NCI-H345 treated with DMSO at 0.1 percent for 48 hours (cell line): ENCODE results near the gene PRIM1.
"Not testable (repeated sequence)": the region's sequence is repeated elsewhere in the genome, so short reads cannot be mapped to it uniquely, and the experiment has no call there.

Experiments used
- DNase-seq: peaks from one replicate; lab custom pipeline; 2025; ENCODE audit not compliant: unreplicated experiment; lab: John Stamatoyannopoulos, UW

PRIM1 gene

GRCh38 chr12:56761812-56762211 is 9.7 kb upstream of the PRIM1 start:
- DNase-seq = no peak

DNA sequence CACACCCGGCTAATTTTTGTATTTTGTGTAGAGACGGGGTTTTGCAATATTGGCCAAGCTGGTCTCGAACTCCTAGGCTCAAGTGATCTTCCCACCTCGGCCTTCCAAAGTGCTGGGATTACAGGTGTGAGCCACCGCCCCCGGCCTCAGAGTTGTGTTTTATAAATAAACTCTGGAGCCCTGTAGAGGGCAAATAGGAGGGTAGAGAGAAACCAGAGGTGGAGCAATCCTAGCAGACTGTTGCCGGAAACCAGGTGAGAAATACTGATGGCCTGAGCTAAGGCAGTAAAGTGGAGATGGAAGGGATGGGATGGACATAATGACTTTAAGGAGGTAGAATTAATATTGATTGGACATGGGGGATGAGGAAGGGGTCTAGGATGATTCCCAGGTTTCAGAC is 8.3 kb upstream of the PRIM1 start:
- no peak for DNase-seq

- DNase-seq = no peak
Measured at GRCh38 chr12:56759263-56759908, 7.3 kb upstream of the PRIM1 start.

GRCh38 chr12:56758728-56759262 is 6.7 kb upstream of the PRIM1 start:
- DNase-seq = no peak

DNA sequence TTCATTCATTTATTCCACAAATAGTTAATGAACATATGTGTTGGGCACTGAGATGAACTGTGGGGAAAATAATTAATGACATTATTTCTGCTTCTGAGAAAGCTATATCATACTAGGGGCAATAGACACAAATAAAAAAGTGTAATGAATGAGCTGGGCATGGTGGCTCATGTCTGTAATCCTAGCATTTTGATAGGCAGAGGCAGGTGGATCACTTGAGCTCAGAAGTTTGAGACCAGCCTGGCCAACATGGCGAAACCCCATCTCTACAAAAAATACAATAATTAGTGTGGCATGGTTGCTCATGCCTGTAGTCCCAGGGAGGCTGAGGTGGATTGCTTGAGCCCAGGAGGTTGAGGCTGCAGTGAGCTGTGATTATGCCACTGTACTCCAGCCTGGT is 5.8 kb upstream of the PRIM1 start:
- DNase-seq = not testable (repeated sequence)

GRCh38 chr12:56753566-56753965 is 1.4 kb upstream of the PRIM1 start:
- DNase-seq = no peak

DNA sequence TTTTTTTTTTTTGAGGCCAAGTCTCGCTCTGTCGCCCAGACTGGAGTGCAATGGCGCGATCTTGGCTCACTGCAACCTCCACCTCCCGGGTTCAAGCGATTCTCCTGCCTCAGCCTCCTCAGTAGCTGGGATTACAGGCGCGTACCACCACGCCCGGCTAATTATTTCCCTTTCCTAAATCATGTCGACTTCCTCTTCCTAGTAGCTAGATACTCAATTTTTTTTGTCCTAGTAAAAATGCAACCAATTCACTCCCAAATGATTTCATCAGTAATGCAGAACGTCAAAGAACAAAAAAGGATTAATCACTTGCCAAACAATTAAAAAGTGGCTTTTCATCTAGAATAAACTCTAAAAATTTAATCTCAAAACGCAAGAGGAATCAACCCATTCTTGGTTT is 1.5 kb downstream of the PRIM1 start:
- not testable (repeated sequence) for DNase-seq

DNA sequence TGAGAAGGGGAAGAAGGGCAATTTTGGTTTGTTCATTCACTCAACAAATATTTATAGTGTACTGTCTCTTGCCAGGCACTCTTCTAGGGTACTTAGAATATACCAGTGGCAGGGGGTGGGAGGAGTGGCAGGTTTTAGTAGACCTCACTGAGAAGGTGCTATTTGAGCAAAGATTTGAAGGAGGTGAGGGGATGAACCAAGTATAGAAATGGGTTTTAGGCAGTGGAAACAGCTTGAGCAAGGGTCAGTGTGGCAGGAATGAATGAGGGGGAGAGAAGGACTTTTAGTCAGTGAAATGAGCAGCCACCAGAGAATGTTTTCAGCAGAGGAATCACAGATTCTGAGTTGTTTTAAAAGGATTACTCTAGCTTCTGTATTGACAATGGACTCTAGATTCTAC is 2.3 kb downstream of the PRIM1 start:
- DNase-seq = no peak

DNA sequence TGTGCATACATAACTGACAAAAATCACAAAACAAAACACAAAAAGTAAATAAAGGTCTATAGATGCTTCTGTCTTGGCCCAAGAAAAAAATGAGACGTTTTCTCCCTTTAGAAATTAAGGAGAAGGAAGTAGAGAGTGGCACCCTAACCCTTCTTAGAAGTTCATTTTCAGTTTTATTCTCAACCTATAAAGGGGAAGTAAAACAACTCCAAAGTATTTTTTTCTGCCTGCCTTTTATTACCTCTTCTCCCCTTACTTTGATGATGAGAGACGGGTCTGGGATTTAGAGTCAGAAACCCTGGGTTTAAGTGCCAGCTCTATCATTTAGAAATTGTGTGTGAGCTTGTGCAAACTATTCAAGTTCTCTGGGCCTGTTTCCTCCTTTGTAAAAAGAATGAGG is 2.8 kb downstream of the PRIM1 start:
- no peak for DNase-seq

- no peak for DNase-seq
Measured at GRCh38 chr12:56728139-56728861, 23.8 kb downstream of the PRIM1 start.

DNA sequence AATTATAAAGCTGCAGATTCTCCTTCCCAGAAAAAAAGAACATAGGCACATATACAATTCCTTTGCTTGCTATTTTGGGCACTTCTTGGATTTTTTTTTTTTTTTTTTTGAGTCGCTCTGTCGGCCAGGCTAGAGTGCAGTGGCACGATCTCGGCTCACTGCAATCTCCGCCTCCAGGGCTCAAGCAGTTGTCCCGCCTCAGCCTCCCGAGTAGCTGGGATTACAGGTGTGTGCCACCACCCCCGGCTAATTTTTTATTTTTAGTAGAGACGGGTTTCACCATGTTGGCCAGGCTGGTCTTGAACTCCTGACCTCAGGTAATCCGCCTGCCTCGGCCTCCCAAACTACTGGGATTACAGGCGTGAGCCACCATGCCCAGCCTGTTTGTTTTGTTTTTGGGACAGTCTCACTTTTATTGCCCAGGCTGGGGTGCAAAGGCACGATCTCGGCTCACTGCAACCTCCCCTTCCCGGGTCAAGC is 25.9 kb downstream of the PRIM1 start:
- not testable (repeated sequence) for DNase-seq

DNA sequence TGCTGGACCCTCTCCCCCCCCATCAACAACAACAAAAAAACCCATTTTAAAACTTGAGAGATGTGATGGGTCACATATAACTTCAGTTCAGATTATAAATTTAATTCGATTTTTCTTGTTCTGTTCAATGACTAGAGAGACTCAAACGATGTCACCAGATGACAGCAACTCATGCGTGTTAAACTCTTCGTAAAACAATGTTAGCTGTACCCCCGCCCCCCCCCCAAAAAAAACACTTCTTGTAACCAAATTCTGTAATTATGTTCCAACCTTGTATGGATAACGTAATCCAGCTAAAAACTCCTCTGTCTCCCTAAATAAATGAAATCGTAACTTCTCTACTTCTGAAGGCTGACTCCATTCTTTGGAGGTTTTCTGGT is 26.4 kb downstream of the PRIM1 start:
- DNase-seq = no peak

DNA sequence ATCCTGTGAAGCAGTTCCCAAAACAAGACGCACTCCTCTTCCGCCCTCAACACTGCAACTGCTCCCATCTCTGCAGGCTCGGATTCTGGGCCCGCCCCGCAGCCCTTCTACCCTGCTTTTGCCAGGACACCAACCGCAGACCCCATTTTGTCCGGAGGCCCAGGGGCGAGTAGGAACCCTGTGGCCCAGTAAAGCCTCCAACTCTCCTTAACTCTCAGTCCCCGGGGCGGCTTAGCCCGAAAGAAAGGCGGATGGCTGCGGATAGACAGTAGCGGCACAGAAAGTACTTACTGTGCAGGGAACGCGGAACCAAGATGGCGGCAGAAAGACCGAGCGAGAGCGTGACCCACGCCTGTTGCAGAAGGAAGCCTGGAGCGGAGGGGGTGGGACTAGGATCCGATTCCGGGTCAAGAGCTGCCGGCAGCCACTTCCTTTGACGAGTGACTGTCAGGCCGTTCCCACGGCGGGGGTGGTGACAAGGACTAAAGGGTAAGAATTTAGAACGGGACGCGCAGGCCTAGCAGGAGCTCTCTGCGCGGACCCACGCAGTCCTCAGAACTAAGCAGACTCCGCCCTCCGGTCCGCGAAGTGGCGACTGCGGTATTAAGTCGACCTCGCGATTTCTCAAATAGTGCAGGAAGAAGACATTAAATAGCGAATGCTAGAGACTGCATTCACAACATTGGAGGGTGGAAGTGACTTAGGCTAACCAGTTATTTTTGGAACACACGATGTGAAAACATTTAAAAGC is 27.0 kb downstream of the PRIM1 start, which contains the start of gene NACA:
NACA (minus strand) TSS at position 328 of the 751 bp plus-strand sequence. CDS start 778 bp downstream, outside the sequence.
- DNase-seq = peak; percentile 96

DNA sequence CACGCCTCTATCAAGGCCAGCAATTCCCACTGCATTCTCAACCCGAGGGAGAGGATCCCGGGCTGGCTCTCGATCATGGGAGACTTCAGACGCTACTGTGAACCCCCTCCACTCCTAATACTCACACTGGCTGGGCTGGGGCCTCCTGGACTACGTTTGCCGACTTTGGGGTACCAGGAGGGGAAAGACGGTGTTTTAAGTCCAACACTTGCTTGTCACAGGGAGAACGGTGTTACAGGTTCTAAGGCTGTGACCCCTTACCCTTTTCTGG is 27.5 kb downstream of the PRIM1 start:
- no peak for DNase-seq

GRCh38 chr12:56723889-56724700 is 28.0 kb downstream of the PRIM1 start:
- DNase-seq = no peak

GRCh38 chr12:56723352-56723751 is 28.8 kb downstream of the PRIM1 start:
- no peak for DNase-seq

GRCh38 chr12:56722832-56723231 is 29.3 kb downstream of the PRIM1 start:
- DNase-seq = no peak

DNA sequence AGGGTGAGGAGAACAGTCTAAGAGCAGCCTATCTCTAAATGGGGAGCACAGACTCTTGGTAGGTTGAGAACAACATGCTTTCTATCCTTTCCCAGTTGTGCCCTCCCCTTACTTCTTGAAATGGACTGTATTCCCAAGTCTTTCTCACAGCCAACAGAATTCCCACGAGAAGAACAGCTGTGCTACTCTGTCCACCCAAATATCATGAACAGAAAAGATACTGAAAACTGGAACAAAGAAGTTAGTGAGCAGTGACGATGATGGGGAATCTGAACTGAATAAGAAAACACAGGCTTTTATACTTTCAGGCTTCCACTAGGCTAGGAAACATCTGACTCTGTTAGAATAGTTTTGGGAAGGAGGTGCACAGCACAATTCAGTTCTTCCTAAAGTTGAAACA is 30.4 kb downstream of the PRIM1 start:
- no peak for DNase-seq

DNA sequence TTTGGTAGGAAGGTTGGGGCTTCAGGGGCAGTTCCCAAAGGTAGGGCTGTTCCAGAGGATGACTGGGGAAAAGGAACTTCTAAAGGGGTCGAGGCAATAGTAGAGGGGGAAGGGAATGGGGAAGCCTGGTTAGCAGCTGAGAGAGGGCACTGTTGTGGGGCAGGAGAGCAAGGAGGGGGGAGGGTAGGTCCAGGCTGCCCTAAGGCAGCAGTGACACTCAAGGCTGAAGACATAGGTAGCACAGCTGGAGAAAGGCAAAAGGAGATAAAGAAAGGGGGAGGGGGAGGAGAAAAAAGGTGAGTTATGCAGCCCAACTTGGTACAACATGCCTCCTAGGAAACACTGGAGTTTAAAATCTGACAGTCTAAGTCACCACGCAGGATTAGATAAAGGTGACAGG is 30.9 kb downstream of the PRIM1 start:
- DNase-seq = no peak

DNA sequence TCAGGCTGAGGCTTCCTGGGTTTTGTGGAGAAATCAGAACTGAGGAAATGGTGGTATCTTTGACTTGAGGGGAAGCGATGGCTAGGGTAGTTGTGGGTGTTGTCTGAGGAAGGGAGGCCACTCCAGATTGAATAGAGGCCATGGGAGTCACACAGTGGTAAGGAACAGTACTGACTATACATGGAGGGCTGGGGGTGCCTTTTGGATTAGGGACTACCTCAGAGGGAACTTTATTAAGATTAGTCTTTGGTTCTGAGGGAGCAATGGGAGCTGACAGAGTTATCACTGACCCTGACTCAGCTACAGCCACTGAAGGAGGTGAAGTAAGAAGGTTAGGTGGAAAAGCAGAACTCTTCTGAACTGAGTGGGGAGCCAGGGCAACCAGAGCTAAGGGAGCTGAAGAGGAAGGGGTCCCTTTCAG is 31.4 kb downstream of the PRIM1 start:
- no peak for DNase-seq

GRCh38 chr12:56719056-56719455 is 33.1 kb downstream of the PRIM1 start:
- DNase-seq = no peak
